KMS-11 (cell line): Measurements from ENCODE around the gene IGHMBP2.

Experiments used
- H2AFZ ChIP-seq: fragments of 200-600 bp; sonication (generic); 2 replicates; pipeline ENCODE4 v1.6.1; 2016; ENCODE audit warnings: antibody characterized with exemption, mixed run types, low read depth
- H3K27ac ChIP-seq: fragments of 200-600 bp; sonication (generic); 2 replicates; pipeline ENCODE4 v1.6.1; 2016; ENCODE audit warnings: mild to moderate bottlenecking, mixed run types
- H3K27me3 ChIP-seq: fragments of 200-600 bp; sonication (generic); 2 replicates; pipeline ENCODE4 v1.6.1; 2017; ENCODE audit warnings: mild to moderate bottlenecking, low read depth, mixed run types, moderate library complexity; ENCODE audit not compliant: insufficient read depth
- H3K36me3 ChIP-seq: fragments of 200-600 bp; sonication (generic); 2 replicates; pipeline ENCODE4 v1.6.1; 2017; ENCODE audit warnings: mild to moderate bottlenecking, mixed run types; ENCODE audit not compliant: insufficient read depth
- H3K4me1 ChIP-seq: fragments of 200-600 bp; sonication (generic); 2 replicates; pipeline ENCODE4 v1.6.1; 2016; ENCODE audit warnings: mild to moderate bottlenecking, low read depth, mixed run types; ENCODE audit not compliant: poor library complexity, severe bottlenecking
- H3K4me2 ChIP-seq: fragments of 200-600 bp; sonication (generic); 2 replicates; pipeline ENCODE4 v1.7.0; 2016; ENCODE audit warnings: mild to moderate bottlenecking, mixed run types
- H3K4me3 ChIP-seq: fragments of 200-600 bp; sonication (generic); IDR thresholded peaks from 2 replicates; pipeline ENCODE4 v1.6.1; 2017; ENCODE audit warnings: low read depth, low read length, mixed read lengths; ENCODE audit not compliant: insufficient read depth
- H3K79me2 ChIP-seq: fragments of 200-600 bp; sonication (generic); 2 replicates; pipeline ENCODE4 v1.6.1; 2016; ENCODE audit warnings: low read depth, mixed run types; ENCODE audit not compliant: insufficient read depth
- H3K9ac ChIP-seq: fragments of 200-600 bp; sonication (generic); 2 replicates; pipeline ENCODE4 v1.6.1; 2016; ENCODE audit warnings: mild to moderate bottlenecking, mixed run types
- H4K20me1 ChIP-seq: fragments of 200-600 bp; sonication (generic); 2 replicates; pipeline ENCODE4 v1.6.1; 2016; ENCODE audit warnings: mild to moderate bottlenecking, mixed run types; ENCODE audit not compliant: insufficient read depth
- CTCF ChIP-seq: fragments of 200-600 bp; sonication (generic); conservative IDR thresholded peaks from 2 replicates; pipeline ENCODE4 v1.6.1; 2017; ENCODE audit warnings: low read depth, mild to moderate bottlenecking, antibody characterized with exemption, low read length, moderate library complexity, mixed read lengths

The IGHMBP2 gene

DNA sequence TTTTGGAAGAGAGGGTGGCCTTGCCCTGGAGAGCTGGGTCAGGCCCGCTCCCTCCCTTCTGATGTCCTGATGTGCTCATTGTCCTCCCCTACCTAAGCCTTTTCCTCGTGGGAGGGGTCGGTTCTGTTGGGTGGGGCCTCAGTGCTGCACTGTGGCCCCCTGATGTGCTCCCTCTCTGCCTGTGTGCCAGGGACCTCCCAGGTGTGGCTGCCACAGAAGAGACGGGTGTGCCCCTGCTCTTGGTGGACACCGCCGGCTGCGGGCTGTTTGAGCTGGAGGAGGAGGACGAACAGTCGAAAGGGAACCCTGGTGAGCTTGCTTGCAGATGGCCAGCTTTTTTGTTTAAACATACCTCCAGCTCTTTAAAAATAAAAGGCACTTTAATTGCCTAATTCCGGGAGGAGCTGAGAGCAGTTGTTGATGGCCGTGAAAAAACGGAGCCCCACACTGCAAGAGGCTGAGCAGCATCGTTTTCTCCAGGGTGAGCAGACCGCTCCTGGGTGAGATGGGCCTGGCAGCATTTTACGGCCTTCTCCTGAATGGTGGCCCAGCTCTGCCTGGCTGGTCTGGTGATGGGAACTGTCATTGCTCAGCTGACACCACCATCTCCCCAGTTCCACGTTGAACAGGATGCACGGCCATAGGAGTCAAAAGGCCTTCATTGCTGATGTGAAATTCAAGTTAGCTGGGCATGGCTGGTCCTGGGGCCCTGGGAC is 30.1 kb downstream of the IGHMBP2 start:
- no peaks in the 10 kb centered on the region for H4K20me1 ChIP-seq
- no peak overlapping the region for H3K27ac ChIP-seq
- no peak overlapping the region for H2AFZ ChIP-seq
- no peak for TF ChIP-seq CTCF
- H3K36me3 ChIP-seq, result no peaks in the 10 kb centered on the region; the same call in 1 of the 2 replicates
- no peaks in the 10 kb centered on the region for H3K79me2 ChIP-seq
- no peak overlapping the region for H3K4me3 ChIP-seq
- H3K27me3 ChIP-seq, result no peaks in the 10 kb centered on the region
- no peak overlapping the region for H3K9ac ChIP-seq
- H3K4me1 ChIP-seq, result no peaks in the 10 kb centered on the region
- no peak overlapping the region for H3K4me2 ChIP-seq

DNA sequence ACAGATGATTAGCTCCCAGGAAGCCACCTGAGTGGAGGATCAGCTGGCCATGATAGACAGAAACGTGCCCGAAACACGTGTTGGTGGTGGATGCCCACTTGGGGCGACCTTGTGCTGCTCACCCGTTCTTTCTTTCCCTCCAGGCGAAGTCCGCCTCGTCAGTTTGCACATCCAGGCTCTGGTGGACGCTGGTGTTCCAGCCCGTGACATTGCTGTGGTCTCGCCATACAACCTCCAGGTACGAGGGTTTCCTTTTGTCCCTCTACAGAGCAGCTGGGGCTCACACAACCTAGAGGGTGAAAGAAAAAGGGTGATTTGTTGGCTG is 30.6 kb downstream of the IGHMBP2 start:
- H3K27ac ChIP-seq, result no peak overlapping the region
- H3K36me3 ChIP-seq, result no peaks in the 10 kb centered on the region; the same call in 1 of the 2 replicates
- no peak overlapping the region for H3K4me3 ChIP-seq
- no peak overlapping the region for H3K4me2 ChIP-seq
- H3K27me3 ChIP-seq, result no peaks in the 10 kb centered on the region
- H3K79me2 ChIP-seq, result no peaks in the 10 kb centered on the region
- TF ChIP-seq CTCF, result no peak
- no peaks in the 10 kb centered on the region for H4K20me1 ChIP-seq
- H2AFZ ChIP-seq, result no peak overlapping the region
- no peaks in the 10 kb centered on the region for H3K4me1 ChIP-seq
- no peak overlapping the region for H3K9ac ChIP-seq

DNA sequence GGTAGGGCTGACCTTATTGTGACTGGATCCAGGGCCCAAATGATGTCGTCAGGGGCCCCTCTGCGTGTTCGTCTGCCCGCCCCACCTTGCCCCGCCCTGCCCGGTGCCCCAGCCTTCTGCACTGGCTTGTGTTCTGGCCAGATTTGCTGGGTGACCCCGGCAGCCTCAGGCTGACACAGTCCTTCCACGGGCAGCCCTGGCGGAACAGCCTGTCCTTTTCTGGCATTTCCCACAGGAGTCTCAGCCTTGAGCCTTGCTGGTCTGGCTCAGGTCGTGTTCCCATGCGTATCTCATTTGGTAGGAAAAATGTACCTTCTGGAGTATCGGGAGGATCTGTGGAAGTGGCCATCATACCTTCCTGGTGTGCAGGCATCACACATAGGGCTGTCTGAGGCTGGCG is 31.0 kb downstream of the IGHMBP2 start:
- Histone ChIP-seq H3K4me3 (no peak overlapping the region), H3K27ac (no peak overlapping the region)

DNA sequence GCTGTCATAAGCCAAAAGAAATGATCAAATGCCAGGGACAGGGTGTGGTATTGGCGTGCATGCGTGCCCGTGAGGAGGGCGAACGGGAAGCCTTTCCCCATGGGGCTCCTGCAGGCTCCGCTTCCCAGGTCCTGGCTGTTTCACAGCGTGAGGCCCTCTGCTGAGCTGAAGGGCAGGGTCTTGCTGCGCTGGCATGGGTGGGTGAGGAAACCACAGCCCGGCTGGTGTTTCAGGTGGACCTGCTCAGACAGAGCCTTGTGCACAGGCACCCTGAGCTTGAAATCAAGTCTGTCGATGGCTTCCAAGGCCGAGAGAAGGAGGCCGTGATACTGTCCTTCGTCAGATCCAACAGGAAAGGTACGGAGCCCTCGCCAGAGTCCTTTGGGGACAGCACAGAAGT is 31.4 kb downstream of the IGHMBP2 start:
- Histone ChIP-seq H3K79me2 (no peaks in the 10 kb centered on the region), H3K4me1 (no peaks in the 10 kb centered on the region), H3K36me3 (no peaks in the 10 kb centered on the region; the same call in 1 of the 2 replicates), H3K27me3 (no peaks in the 10 kb centered on the region), H3K4me2 (no peak overlapping the region), H2AFZ (no peak overlapping the region), H4K20me1 (no peaks in the 10 kb centered on the region), H3K9ac (no peak overlapping the region), H3K4me3 (no peak overlapping the region), H3K27ac (no peak overlapping the region)
- TF ChIP-seq CTCF, result no peak

More for the DNA sequence above, 31.0 kb downstream of the IGHMBP2 start:
- H4K20me1 ChIP-seq, result no peaks in the 10 kb centered on the region
- no peaks in the 10 kb centered on the region for H3K27me3 ChIP-seq
- H3K79me2 ChIP-seq, result no peaks in the 10 kb centered on the region
- TF ChIP-seq CTCF, result no peak
- H2AFZ ChIP-seq, result no peak overlapping the region
- H3K9ac ChIP-seq, result no peak overlapping the region
- H3K36me3 ChIP-seq, result no peaks in the 10 kb centered on the region; the same call in 1 of the 2 replicates
- H3K4me1 ChIP-seq, result no peaks in the 10 kb centered on the region
- H3K4me2 ChIP-seq, result no peak overlapping the region
